K562 (cell line): Measurements from ENCODE around the gene SH3TC1. TPM values are rescaled to one million over a fixed set of nuclear protein-coding genes. Genes with fewer than 3 reads are reported as not detected.
A peak's percentile ranks its signal among the peaks of the same experiment; 100 is the strongest.

Experiments used
- ATF3 ChIP-seq, 2 experiments: fragments of 450-650 bp in 1 of 2; sonication (generic) in 1 of 2; formaldehyde crosslinking in 1 of 2; IDR thresholded peaks in 1 of 2; conservative IDR thresholded peaks in 1 of 2; 2 replicates each; pipeline versions ENCODE4 v1.6.1 to v1.8.1; 2016 to 2023; ENCODE audit warnings: mild to moderate bottlenecking in 2 of 2, moderate library complexity in 2 of 2, inconsistent platforms in 1 of 2, missing genetic modification reagents in 1 of 2
- C11orf30 ChIP-seq: fragments of 450-650 bp; IDR thresholded peaks from 2 replicates; pipeline ENCODE4 v1.6.1; 2016; ENCODE audit warnings: low read depth, mild to moderate bottlenecking
- CXXC5 ChIP-seq: fragments of 250-450 bp; sonication (Bioruptor Pico); IDR thresholded peaks from 2 replicates; pipeline ENCODE4 v1.8.0; 2022; ENCODE audit warnings: inconsistent platforms, mild to moderate bottlenecking, moderate library complexity
- DIDO1 ChIP-seq: fragments of 450-650 bp; IDR thresholded peaks from 2 replicates; pipeline ENCODE4 v1.6.1; 2016; ENCODE audit warnings: low read depth, missing biosample characterization, missing genetic modification characterization
- JUND ChIP-seq, 2 experiments: IDR thresholded peaks; 2 replicates in 1 of 2; 3 replicates in 1 of 2; pipeline ENCODE4 v1.6.1; 2011; ENCODE audit warnings: borderline replicate concordance in 2 of 2, low read depth in 2 of 2, low read length in 2 of 2, improper control_type of control experiment in 1 of 2, missing biosample characterization in 1 of 2, missing genetic modification characterization in 1 of 2, missing genetic modification reagents in 1 of 2
- L3MBTL2 ChIP-seq: fragments of 450-650 bp; IDR thresholded peaks from 2 replicates; pipeline ENCODE4 v1.6.1; 2016; ENCODE audit warnings: mild to moderate bottlenecking, moderate library complexity
- MAFG ChIP-seq: fragments of 450-650 bp; conservative IDR thresholded peaks from 2 replicates; pipeline ENCODE4 v1.6.1; 2016; ENCODE audit warnings: missing genetic modification characterization, missing compliant biosample characterization
- MEIS2 ChIP-seq: fragments of 450-650 bp; IDR thresholded peaks from 2 replicates; pipeline ENCODE4 v1.6.1; 2014; ENCODE audit warnings: mild to moderate bottlenecking; ENCODE audit not compliant: partially characterized antibody
- MYNN ChIP-seq, 2 experiments: sonication (generic); formaldehyde crosslinking in 1 of 2; IDR thresholded peaks; 2 replicates each; pipeline versions ENCODE4 v1.5.0 to v1.6.1; 2016 to 2020; ENCODE audit warnings: antibody characterized with exemption in 1 of 2, missing genetic modification reagents in 1 of 2
- NFE2 ChIP-seq: IDR thresholded peaks from 2 replicates; pipeline ENCODE4 v1.6.1; 2014; ENCODE audit warnings: antibody characterized with exemption, low read depth
- SMAD4 ChIP-seq: fragments of 250-450 bp; sonication (Bioruptor Pico); conservative IDR thresholded peaks from 2 replicates; pipeline ENCODE4 v1.8.0; 2021; ENCODE audit warnings: inconsistent platforms, mild to moderate bottlenecking, moderate library complexity
- SREBF1 ChIP-seq: fragments of 150-350 bp; IDR thresholded peaks from 2 replicates; pipeline ENCODE4 v1.6.1; 2014; ENCODE audit warnings: antibody characterized with exemption, low read depth, low read length, borderline replicate concordance
- ZFP36 ChIP-seq: fragments of 150-350 bp; IDR thresholded peaks from 2 replicates; pipeline ENCODE4 v1.6.1; 2018; ENCODE audit warnings: low read length, low read depth; ENCODE audit not compliant: partially characterized antibody
- polyA plus RNA-seq, 8 experiments: library from polyadenylated mRNA; depleted of rRNA in 4 of 8; stranded (reverse) in 5 of 8; unstranded in 3 of 8; fragments of >200 nt; fragmentation: Nextera tagmentation in 2 of 8; fragmentation: Illumina TruSeq in 1 of 8; extraction: Ambion mirVana in 2 of 8; extraction: Trizol in 1 of 8; gene quantifications; 2 replicates each; pipeline versions ENCODE4 v1.2.1 to v1.2.3, GENCODE V29; 2011 to 2014; ENCODE audit warnings: inconsistent platforms in 1 of 8, missing spikeins in 1 of 8
- total RNA-seq, 7 experiments: library from RNA; depleted of rRNA in 6 of 7; stranded (reverse); fragments of >200 nt in 6 of 7; fragmentation: Illumina TruSeq in 2 of 7; extraction: Trizol in 2 of 7; gene quantifications; 2 replicates each; pipeline versions ENCODE4 v1.2.1 to v1.2.3, GENCODE V29; 2011 to 2021; ENCODE audit warnings: low replicate concordance in 1 of 7
- TF ChIP-seq, protein P1 (sequence below), 2 experiments: fragments of 450-650 bp; formaldehyde crosslinking in 1 of 2; IDR thresholded peaks; 2 replicates each; pipeline versions ENCODE4 v1.4.0 to v1.6.1; 2014 to 2020; ENCODE audit warnings: mild to moderate bottlenecking in 2 of 2, borderline replicate concordance in 1 of 2, low read depth in 1 of 2
- TF ChIP-seq, protein P2 (sequence below), 2 experiments: fragments of 200-800 bp in 1 of 2; sonication (Bioruptor generic) in 1 of 2; sonication (generic) in 1 of 2; formaldehyde crosslinking in 1 of 2; IDR thresholded peaks in 1 of 2; conservative IDR thresholded peaks in 1 of 2; 2 replicates each; pipeline versions ENCODE4 v1.5.0 to v1.6.1; 2016 to 2020; ENCODE audit warnings: missing compliant biosample characterization in 1 of 2, missing genetic modification characterization in 1 of 2, missing genetic modification reagents in 1 of 2

The SH3TC1 gene
- total and polyA plus RNA-seq, 9 of the 15 experiments (the other 6 are each of a cell fraction or from before 2014, with no cell fraction given) = 0.04 to 2.1 (median 0.48) TPM; not detected in 1

- TF ChIP-seq, protein P1, sequence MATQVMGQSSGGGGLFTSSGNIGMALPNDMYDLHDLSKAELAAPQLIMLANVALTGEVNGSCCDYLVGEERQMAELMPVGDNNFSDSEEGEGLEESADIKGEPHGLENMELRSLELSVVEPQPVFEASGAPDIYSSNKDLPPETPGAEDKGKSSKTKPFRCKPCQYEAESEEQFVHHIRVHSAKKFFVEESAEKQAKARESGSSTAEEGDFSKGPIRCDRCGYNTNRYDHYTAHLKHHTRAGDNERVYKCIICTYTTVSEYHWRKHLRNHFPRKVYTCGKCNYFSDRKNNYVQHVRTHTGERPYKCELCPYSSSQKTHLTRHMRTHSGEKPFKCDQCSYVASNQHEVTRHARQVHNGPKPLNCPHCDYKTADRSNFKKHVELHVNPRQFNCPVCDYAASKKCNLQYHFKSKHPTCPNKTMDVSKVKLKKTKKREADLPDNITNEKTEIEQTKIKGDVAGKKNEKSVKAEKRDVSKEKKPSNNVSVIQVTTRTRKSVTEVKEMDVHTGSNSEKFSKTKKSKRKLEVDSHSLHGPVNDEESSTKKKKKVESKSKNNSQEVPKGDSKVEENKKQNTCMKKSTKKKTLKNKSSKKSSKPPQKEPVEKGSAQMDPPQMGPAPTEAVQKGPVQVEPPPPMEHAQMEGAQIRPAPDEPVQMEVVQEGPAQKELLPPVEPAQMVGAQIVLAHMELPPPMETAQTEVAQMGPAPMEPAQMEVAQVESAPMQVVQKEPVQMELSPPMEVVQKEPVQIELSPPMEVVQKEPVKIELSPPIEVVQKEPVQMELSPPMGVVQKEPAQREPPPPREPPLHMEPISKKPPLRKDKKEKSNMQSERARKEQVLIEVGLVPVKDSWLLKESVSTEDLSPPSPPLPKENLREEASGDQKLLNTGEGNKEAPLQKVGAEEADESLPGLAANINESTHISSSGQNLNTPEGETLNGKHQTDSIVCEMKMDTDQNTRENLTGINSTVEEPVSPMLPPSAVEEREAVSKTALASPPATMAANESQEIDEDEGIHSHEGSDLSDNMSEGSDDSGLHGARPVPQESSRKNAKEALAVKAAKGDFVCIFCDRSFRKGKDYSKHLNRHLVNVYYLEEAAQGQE (IDR thresholded peaks at IDR 0.05; ENCODE audit: borderline replicate concordance) = peak; percentile 86
- TF ChIP-seq, protein P1 (CRISPR knock-in tag; IDR thresholded peaks at IDR 0.05; ENCODE audit: low read depth) = no peak
- TF ChIP-seq ATF3 (IDR thresholded peaks at IDR 0.05) (peak; percentile 97), ATF3 (CRISPR knock-in tag; conservative IDR thresholded peaks at IDR 0.05) (peak; percentile 63; the same call in 1 of the 2 replicates), JUND (IDR thresholded peaks at IDR 0.05; ENCODE audit: borderline replicate concordance, low read depth, low read length) (peak; percentile 97), JUND (tag; IDR thresholded peaks at IDR 0.05; ENCODE audit: borderline replicate concordance, low read depth, low read length) (peak; percentile 92), SMAD4 (CRISPR knock-in tag) (0 out of 2 replicates have a peak, but pooled peaks have one; percentile 56), C11orf30 (peak; percentile 52; the same call in 1 of the 2 replicates), MEIS2 (peak; percentile 44), MYNN (IDR thresholded peaks at IDR 0.05) (0 out of 2 replicates have a peak, but pooled peaks have one; percentile 59), MYNN (CRISPR knock-in tag; IDR thresholded peaks at IDR 0.05) (no peak), NFE2 (peak; percentile 62), CXXC5 (CRISPR knock-in tag) (peak; percentile 42; the same call in 1 of the 2 replicates), SREBF1 (no peak), MAFG (tag) (peak; percentile 58), L3MBTL2 (peak; percentile 68), DIDO1 (tag) (no peak), ZFP36 (peak; percentile 3)
- TF ChIP-seq, protein P2, sequence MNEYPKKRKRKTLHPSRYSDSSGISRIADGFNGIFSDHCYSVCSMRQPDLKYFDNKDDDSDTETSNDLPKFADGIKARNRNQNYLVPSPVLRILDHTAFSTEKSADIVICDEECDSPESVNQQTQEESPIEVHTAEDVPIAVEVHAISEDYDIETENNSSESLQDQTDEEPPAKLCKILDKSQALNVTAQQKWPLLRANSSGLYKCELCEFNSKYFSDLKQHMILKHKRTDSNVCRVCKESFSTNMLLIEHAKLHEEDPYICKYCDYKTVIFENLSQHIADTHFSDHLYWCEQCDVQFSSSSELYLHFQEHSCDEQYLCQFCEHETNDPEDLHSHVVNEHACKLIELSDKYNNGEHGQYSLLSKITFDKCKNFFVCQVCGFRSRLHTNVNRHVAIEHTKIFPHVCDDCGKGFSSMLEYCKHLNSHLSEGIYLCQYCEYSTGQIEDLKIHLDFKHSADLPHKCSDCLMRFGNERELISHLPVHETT (CRISPR knock-in tag; conservative IDR thresholded peaks at IDR 0.05 in 1 of 2, IDR thresholded peaks at IDR 0.05 in 1 of 2) = 0 out of 4 replicates have a peak, but pooled peaks of 1 of the 2 experiments have one; percentile 30
Measured at GRCh38 chr4:8191136-8191747, 7.8 kb upstream of the SH3TC1 start (continued).
